Stimulated activated CD4-positive, alpha-beta T cell treated with anti-CD3 and anti-CD28 coated beads, Interleukin-1b, Interleukin-23, amount 100 ng/mL, for 48 hours (primary cell): ENCODE results near the gene THAP4.
A peak's percentile ranks its signal among the peaks of the same experiment; 100 is the strongest.

Experiments used
- DNase-seq: peaks from one replicate; pipeline ENCODE4 v3.0.0-alpha.2; 2020

The THAP4 gene

DNA sequence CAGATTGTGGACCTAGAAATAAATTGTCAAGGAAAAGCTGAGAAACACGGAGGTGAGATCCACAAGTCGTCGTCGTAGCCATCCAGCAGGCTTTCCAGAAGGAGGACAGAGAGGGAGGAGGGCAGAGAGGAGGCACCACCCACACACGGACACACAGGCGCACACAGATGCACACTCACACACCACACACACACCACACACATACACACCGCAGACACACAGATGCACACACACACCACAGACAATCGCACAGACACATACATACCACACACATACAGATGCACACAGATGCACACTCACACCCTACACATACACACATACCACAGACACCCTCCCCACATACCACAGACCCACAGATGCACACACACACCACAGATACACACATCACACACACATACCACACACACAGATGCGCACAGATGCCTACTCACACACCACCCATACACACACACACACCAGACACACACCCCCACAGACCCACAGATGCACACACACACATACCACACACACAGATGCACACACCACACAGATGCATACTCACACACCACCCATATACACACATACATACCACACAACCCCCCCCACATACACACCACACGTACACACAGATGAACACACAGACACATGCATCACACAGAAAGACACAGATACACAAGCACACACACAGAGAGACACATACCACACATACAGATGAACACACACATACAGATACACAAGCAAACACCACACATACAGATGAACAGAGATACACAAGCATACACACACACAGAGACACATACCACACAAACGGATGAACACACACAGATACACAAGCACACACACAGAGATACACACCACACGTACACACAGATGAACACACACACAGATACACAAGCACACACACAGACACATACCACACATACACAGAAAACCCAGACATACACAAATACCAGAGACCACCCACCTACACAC, 91.2 kb downstream of the THAP4 start:
- no peak for DNase-seq

DNA sequence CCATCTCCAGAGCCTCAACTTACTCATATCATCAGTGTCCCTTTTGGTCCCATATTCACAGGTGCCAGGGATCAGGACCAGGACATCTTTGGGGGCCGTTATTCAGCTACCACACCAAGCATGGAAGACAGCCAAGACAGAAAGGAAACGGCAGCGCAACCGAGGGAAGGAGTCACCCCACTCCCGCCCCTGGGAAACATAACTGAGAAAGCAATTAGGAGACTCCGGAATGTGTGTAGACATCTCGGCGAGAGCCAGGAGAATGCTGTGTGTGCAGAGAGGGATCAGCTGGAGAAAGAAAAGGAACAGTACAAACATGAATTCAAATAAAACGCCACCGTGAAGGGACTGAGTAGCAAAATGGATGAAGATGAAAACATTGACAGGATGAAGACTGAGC, 91.9 kb downstream of the THAP4 start:
- no peak for DNase-seq

DNA sequence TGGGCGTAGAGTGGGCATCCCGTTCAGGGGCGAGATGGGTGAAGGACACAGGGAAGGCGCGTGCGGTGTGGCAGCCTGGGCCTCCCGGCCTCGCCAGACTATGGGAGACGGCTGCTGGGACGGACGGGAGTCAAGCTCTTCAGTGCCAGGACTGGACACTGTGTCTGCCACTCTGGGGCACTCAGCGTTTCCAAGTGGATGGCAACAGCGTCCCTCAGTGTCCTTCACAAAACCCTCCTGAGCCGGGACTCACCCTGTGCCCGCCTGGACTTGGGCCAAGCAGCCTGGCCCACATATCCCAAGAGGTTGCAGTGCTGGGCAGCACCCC, 94.7 kb downstream of the THAP4 start:
- no peak for DNase-seq

DNA sequence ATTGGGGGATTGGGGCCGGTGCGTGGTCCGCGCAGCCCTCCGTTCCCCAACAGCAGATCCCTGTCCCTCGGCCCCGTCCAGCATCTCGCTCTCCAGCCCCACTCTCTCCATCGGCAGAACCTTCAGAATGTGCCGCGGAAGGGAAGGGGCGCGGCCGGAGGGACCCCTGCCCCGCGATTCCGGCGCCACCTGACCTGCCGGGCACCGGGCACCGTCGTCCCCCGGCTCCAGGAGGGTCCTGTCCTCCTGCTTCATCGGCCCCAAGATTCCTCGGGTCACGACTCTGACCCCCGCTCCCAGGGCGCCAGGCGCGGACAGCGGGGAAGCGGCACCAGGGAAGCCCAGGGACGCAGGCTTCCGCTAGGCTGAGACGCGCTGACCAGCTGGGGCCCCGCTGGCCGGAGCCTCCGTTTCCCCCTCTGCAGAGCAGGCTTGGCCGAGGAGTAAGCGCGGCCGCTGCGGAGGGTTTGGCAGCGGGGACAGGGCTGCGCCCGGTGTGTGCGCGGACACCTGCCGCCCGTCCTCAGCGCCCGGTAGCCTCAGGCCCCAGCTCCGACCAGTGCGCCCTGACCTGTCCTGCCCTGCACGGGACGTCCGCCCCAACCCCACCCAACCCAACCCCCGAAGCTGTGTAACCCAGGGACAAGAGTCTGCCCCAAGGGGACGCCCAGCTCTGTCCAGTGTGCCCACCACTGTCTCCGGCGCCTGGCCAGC, 95.2 kb downstream of the THAP4 start:
- DNase-seq = no peak

DNA sequence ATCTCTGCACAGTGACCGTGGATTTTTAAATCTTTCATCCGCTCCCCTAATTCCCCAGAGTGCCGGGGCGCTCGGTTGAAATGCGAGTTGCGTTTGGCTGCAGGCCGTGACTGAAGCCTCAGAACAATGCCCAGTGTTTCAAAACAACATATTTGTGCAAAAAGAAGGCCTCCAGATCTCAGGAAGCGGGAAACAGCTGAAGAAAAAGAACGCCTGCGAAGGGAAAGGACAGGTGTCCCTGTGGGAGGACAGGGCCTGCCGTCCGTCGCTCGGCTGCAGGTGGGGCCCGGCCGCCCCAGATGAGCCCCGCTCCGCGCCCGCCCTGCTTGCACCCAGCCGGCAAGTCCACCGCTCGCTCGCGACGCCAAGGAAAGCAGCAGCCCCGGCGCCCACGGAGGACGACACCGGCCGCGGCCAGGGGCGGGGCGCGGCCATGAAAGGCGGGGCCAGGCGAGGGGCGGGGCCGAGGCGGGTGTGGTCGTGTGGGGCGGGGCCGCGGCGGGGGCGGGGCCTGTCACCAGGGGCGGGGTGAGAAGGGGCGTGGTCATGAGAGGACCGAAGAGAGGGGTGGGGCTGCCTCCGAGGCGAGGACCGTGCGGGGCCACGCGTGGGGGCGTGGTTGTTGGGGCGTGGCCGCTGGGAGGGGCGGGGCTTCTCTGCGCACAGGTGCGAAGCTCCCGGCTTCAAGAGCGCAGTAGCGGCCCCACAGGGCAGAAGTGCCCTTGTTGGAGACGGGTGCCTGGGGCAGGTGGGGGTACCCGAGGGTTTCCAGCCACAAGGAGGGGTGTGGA, 96.0 kb downstream of the THAP4 start:
- peak; percentile 78 for DNase-seq

DNA sequence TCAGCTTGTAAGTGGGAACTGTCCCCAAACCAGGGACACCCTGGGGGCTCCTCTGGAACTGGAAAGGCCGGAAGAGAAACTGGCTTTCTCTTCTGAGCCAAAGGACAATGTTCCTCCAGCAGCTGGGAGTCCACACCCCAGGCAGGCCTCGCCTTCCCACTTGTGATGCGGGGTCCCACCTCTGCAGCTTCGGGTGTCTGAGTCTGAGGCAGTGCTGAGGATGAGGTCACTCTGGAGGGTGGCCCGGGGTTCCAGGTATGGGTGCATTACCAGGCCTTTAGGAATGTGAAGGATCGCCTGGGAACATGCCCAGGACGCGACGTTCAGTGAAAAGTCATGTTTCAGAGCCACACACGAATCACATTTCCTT, 96.6 kb downstream of the THAP4 start:
- no peak for DNase-seq

DNA sequence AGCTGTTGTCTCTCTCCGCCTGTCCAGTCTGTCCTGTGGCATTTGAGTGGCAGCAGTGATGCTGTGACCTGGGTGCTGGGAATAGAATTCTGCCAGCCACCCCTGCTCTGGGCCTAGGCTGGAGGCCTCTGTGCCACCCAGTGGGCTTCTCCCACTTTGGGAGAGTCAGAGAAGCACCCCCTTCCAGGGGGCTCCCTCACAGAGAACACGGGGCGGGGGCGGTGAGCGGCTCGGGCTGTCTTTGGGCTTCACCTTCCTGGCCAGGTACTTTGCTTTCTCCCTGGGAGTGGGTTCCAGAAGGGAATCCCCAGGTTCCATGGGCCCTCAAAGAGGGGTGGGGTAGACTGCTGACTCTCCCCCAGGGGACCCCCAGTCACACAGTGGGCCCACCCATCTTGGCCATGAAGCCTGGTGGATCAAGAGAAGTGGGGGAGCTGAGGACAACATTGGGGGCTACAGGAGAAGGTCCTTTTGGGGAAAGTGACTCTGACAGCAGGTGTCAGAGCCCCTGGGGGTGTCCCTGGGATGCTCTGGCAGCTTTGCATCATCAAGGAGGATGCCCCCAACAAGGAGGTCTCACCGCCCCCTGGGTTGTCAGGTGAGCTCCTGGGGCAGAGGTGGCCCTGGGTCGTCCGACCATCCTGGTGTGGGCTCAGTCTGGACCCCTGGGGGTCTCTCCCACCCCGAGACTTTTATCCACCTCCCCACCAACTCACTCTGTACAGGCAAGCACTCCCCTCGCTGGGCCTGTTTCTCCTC, 97.2 kb downstream of the THAP4 start:
- DNase-seq = no peak

DNA sequence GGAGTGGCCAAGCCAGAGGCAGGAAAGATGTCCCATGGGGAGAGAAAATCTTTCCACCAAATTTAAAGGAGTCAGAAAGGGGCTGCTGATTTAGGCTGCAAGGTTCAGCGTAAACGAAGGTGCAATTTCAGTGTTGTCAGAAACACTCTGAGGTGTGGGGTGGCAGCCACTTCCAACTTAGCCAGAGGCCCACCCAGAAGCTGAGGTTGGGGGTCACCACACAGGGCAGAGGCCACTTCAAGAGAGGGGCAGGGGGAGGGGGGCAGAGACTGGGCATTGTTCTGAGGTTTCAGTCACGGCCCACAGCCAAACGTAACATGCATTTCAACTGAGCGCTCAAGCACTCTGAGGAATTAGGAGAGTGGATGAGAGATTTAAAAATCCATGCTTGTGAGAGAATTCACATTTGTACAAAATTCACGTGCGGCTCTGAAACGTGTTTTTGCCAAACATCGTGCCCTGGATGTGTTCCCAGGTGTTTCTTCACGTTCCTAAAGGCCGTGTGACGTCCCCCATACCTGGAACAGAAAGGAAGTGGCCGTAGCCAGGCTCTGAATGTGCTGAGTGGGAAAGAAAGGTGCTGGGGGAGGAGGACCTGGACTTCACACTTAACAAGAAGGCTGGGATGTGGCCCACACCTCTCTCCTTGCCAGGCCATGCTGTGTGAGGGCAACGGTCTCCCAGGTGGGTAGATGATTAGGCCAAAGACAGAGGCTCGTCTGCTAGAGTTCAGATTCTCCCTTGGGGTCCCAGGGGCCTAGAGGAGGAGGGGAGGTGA, 97.9 kb downstream of the THAP4 start:
- DNase-seq = no peak

DNA sequence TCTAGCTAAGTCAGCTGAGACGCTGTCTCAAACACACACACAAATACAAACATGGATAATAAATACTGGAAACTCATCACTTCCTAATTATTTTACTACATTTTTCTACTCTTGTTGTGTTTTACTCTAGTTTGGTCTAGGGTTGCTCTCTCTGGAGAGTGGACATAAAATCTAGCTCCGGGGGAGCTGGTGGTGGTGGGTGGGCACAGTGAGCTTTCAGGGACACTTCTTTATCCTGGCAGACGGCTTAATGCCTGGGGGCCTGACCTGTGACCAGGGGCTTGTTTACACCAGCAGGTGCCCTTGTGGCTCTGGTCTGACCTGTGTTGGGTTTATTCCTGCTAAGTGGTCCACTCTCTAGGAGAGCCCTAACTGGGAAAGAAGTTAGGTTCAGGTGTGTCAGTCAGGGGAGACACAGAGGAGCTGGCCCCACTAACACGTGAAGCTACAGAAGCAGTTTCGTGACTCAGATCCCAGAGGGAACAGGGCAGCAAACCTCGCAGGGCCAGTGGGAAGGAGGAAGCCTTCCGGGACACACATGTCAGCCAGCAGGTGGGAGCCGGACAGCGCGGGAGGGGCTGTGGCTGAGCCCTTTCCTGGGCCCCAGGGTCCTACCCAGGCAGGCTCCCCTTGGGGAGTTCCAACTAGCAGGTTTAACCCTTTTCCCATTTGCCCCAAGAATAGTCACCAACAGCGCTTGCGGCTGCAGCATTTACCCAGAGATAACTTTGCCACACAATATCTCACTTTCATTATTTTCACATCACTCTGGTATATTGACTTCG, 100.9 kb downstream of the THAP4 start:
- no peak for DNase-seq

DNA sequence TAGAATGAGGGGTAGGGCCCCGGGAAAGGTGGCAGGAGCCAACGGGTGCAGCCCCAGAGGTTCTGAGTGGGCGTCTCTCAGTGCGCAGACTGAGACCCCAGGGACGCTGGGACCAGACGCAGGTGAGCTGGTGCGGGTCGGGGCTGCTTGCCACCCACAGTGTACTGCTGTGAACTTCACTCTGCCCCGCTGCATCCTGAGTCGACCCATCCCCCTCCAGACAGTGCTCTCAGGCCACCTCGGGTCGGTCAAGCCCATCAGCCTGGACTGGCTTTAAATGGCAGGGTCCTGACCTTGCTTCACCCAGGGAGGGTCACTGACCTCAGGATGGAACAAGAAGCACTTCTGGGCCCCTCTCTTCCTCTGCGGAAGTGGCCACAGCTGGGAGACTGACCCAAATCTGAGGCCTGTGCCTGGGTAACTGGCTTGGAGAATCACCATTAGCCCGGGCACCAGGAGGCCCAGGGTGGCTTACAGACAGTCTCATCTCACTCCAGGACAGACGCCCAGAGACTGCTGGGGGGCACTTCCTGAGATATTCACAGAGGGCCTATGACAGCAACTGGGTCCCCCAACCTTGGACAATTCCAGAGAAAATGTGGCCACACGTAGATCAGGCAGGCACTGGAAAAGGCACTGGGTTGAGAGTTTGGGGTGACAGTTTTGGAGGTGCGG, 102.1 kb downstream of the THAP4 start:
- DNase-seq = no peak
